ENCODE results near the gene DNPEP.
A peak's percentile ranks its signal among the peaks of the same experiment; 100 is the strongest.

DNPEP gene

DNA sequence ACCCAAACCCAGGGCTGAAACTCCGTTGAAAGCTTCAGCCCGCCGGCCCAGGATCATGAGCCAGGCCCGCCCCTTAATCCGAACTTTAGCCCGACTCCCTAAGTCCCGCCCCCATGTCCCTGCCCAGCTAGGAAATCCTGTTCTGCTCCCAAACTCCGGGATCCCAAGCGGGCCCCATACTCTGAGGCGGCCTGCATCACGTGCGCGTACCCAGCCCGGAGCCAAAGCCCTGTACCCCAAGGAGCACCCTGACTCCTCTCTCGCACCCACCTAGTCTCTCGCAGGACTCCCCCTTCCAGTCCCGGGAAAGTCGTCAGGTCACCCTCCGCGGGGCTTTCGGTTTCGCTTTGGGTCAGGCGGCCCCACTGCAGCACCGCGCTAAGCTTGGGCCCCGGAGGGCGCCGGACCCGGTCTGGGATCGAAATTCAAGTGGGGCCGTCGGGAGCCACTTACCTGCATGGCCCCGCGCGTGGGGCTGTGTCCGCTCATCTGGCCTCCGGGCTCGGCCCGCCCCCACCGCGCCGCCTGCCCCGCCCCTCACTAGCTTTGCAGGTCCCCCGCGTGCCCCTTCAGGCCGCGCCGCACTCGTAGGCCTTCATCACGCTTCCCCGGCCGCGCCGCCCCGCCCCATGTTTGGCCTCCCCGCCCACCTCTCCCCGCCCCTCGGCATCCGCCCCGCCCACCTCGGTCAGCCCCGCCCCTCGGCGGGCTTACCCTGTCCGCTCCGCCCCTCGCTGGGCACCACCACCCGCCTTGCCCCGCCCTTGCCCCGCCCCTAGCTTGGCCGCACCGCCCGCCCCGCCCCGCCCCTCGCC lies at the start of gene DNPEP:
Gene DNPEP, minus strand, starts transcription at position 607 of the 815 bp plus-strand sequence. Its CDS starts 118 bp downstream, at position 489.
- H3K27me3 ChIP-seq (replicated peaks) = no peaks in the 10 kb centered on the region

DNA sequence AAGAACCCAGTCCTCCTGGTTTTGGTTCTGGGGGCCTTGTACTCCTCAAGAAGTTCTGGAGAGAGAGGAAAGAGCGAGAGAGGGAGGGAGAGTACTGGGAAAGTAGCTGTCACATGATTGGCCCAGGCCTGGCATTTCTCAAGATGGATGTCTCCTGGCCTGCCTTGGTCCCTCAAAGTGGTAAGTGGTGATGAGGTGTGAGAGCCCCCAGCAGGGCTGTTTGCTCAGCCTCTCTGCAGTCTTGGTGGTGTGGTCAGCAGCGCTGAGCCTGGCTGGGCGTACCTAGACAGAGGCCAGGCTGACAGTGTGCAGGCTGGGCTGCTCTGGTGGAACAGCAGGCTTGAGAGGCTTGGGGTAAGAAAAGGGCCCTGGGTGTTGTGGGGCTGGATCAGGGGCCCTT lies 49.4 kb upstream of the DNPEP start:
- H3K4me3 ChIP-seq (ENCODE audit: low read depth, low read length) = no peak overlapping the region
- TF ChIP-seq, protein P1, sequence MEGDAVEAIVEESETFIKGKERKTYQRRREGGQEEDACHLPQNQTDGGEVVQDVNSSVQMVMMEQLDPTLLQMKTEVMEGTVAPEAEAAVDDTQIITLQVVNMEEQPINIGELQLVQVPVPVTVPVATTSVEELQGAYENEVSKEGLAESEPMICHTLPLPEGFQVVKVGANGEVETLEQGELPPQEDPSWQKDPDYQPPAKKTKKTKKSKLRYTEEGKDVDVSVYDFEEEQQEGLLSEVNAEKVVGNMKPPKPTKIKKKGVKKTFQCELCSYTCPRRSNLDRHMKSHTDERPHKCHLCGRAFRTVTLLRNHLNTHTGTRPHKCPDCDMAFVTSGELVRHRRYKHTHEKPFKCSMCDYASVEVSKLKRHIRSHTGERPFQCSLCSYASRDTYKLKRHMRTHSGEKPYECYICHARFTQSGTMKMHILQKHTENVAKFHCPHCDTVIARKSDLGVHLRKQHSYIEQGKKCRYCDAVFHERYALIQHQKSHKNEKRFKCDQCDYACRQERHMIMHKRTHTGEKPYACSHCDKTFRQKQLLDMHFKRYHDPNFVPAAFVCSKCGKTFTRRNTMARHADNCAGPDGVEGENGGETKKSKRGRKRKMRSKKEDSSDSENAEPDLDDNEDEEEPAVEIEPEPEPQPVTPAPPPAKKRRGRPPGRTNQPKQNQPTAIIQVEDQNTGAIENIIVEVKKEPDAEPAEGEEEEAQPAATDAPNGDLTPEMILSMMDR (IDR thresholded peaks at IDR 0.05; ENCODE audit: low read depth, low read length, missing control alignments) = no peak
- no peak for DNase-seq
- in situ Hi-C loops (cut with HindIII; ENCODE audit: low pct_ligation_motif_present, low sequenced_read_pairs) = no loop called here
- H3K27ac ChIP-seq = no peak overlapping the region
- H3K27me3 ChIP-seq (replicated peaks) = peaks cover 9% of the 10 kb centered on the region
- no peaks in the 10 kb centered on the region for H3K36me3 ChIP-seq (replicated peaks)

More for the DNA sequence above, at the start of gene DNPEP:
- in situ Hi-C loops (cut with HindIII; ENCODE audit: low pct_ligation_motif_present, low sequenced_read_pairs) = no loop called here
- Histone ChIP-seq H3K36me3 (replicated peaks) (peaks cover 34% of the 10 kb centered on the region), H3K27ac (peak within 1 kb of the TSS; percentile 76), H3K4me3 (ENCODE audit: low read depth, low read length) (peak within 1 kb of the TSS; percentile 86)
- DNase-seq = peak; percentile 83
- TF ChIP-seq, protein P1 (IDR thresholded peaks at IDR 0.05; ENCODE audit: low read depth, low read length, missing control alignments) = no peak

DNA sequence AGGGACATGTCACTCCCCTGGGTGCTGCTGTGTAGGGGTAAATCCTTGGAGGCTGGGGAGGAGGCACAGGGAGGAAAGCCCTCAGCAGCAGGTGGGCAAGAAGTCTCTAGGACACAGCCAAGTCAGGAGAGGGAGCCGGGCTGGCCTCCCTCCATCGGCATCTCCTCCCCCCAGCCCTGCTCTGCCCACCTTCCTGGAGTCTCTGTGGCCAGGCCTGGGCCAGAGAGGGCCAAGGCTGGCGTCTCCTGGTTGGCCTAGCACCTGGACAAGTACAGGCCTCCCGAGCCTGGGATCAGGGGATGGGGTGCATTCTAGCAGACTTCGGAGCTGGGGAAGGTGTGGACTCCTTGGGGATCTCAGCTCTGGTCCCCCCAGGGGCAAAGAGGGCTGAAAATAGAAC lies 48.8 kb upstream of the DNPEP start:
- no peak for DNase-seq
- Histone ChIP-seq H3K4me3 (ENCODE audit: low read depth, low read length) (no peak overlapping the region), H3K36me3 (replicated peaks) (no peaks in the 10 kb centered on the region), H3K27ac (no peak overlapping the region), H3K27me3 (replicated peaks) (peaks cover 9% of the 10 kb centered on the region)
- in situ Hi-C loops (cut with HindIII; ENCODE audit: low pct_ligation_motif_present, low sequenced_read_pairs) = no loop called here
- TF ChIP-seq, protein P1 (IDR thresholded peaks at IDR 0.05; ENCODE audit: low read depth, low read length, missing control alignments) = no peak

DNA sequence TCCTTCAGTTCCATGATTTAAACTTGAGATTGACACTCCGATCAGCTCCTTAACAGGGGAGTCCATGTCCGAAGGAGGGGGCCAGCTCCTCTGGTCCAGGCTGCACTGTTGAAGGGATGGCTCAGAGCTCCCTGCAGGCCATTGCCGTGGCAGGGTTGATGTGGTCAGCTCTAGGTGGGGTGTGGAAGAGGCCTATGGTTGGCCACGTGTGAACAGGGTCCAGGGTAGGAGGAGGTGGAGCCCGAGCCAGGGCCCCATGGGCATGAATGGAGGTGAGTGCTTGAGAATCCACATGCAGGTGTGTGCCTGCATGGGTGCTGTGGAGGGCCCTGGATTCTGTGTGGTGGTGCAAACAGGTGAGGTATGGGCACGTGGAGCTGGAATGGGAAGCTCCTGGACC lies 48.0 kb upstream of the DNPEP start:
- TF ChIP-seq, protein P1 (IDR thresholded peaks at IDR 0.05; ENCODE audit: low read depth, low read length, missing control alignments) = no peak
- Histone ChIP-seq H3K27ac (no peak overlapping the region), H3K4me3 (ENCODE audit: low read depth, low read length) (no peak overlapping the region), H3K27me3 (replicated peaks) (peaks cover 9% of the 10 kb centered on the region), H3K36me3 (replicated peaks) (no peaks in the 10 kb centered on the region)
- DNase-seq = no peak
- in situ Hi-C loops (cut with HindIII; ENCODE audit: low pct_ligation_motif_present, low sequenced_read_pairs) = no loop called here

DNA sequence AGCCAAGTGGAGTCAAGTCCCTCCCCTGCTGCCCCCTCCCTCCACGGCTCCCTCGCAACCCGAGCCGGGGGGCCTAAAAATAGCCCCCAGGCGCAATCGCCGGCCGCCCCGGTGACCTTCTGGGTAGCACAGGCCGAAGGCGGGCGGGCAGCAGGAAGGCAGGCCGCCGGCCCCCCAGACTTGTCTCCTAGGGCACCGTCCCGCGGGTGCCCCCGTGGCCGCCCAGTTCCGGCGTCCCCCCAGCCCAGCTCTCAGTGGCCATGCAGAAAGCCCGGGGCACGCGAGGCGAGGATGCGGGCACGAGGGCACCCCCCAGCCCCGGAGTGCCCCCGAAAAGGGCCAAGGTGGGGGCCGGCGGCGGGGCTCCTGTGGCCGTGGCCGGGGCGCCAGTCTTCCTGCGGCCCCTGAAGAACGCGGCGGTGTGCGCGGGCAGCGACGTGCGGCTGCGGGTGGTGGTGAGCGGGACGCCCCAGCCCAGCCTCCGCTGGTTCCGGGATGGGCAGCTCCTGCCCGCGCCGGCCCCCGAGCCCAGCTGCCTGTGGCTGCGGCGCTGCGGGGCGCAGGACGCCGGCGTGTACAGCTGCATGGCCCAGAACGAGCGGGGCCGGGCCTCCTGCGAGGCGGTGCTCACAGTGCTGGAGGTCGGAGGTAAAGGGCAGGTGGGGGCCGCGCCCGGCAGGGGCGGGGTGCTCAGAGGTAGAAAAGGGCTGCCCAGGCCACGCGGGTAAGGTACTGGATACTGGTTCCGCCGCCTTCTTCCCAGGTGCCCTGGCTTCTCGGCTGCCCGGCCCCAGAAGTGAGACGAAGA lies 47.2 kb upstream of the DNPEP start, which contains the start of gene SPEG:
Gene SPEG, plus strand, starts transcription at position 126 of the 808 bp plus-strand sequence. Its CDS starts 135 bp downstream, at position 261.
- peaks cover 9% of the 10 kb centered on the region for H3K27me3 ChIP-seq (replicated peaks)
- TF ChIP-seq, protein P1 (IDR thresholded peaks at IDR 0.05; ENCODE audit: low read depth, low read length, missing control alignments) = no peak
- in situ Hi-C loops (cut with HindIII; ENCODE audit: low pct_ligation_motif_present, low sequenced_read_pairs) = no loop called here
- no peaks in the 10 kb centered on the region for H3K36me3 ChIP-seq (replicated peaks)
- H3K4me3 ChIP-seq (ENCODE audit: low read depth, low read length) = peak within 1 kb of the TSS; percentile 15
- no peak within 1 kb of the TSS for H3K27ac ChIP-seq
- no peak for DNase-seq
